ENCODE measurements around the gene WFDC2.

DNA sequence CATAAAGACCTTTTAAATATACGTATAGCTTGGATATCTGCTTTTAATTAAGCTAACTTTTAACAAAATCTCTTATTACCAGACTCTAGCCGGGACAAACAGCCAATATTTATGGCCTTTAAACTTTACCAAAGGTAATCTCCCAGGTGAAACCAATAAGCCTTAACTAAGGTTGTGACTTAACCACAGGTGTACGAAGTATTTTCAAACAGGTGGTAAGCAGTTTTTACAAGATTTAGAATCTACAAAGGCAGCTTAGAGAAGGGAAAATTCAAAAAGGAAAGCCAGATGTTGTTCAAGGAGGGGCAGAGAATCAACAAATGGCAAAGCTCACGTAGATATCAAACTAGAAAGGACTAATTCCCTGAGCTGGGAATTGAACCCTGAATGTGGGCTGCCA lies 15.8 kb downstream of the WFDC2 start:
- TF ChIP-seq, protein P1, sequence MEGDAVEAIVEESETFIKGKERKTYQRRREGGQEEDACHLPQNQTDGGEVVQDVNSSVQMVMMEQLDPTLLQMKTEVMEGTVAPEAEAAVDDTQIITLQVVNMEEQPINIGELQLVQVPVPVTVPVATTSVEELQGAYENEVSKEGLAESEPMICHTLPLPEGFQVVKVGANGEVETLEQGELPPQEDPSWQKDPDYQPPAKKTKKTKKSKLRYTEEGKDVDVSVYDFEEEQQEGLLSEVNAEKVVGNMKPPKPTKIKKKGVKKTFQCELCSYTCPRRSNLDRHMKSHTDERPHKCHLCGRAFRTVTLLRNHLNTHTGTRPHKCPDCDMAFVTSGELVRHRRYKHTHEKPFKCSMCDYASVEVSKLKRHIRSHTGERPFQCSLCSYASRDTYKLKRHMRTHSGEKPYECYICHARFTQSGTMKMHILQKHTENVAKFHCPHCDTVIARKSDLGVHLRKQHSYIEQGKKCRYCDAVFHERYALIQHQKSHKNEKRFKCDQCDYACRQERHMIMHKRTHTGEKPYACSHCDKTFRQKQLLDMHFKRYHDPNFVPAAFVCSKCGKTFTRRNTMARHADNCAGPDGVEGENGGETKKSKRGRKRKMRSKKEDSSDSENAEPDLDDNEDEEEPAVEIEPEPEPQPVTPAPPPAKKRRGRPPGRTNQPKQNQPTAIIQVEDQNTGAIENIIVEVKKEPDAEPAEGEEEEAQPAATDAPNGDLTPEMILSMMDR (conservative IDR thresholded peaks at IDR 0.05) = no peak
- TF ChIP-seq ZFX (IDR thresholded peaks at IDR 0.05) = no peak
